ENCODE data around the gene RAB39B. TPM values are rescaled to one million over a fixed set of nuclear protein-coding genes. Genes with fewer than 3 reads are reported as not detected.

RAB39B gene
- total RNA-seq, 1 experiment from 2014 or later = 8.0 TPM

GRCh38 chrX:155237719-155238118 lies 26.6 kb downstream of the RAB39B start (continued):
- TF ChIP-seq ZNF512 (CRISPR knock-in tag; IDR thresholded peaks at IDR 0.05; ENCODE audit: borderline replicate concordance) (no peak), ETV6 (CRISPR knock-in tag; IDR thresholded peaks at IDR 0.05) (no peak), NFYB (CRISPR knock-in tag; conservative IDR thresholded peaks at IDR 0.05; ENCODE audit: low read depth) (no peak), AFF4 (CRISPR knock-in tag; IDR thresholded peaks at IDR 0.05; ENCODE audit: borderline replicate concordance) (no peak), MLX (CRISPR knock-in tag; IDR thresholded peaks at IDR 0.05) (no peak)

GRCh38 chrX:155235891-155236290 lies 28.4 kb downstream of the RAB39B start:
- ChIA-PET POLR2A (no interaction called here), CTCF (no interaction called here)
- ATAC-seq (no peak), DNase-seq (ENCODE audit: low spot score) (no peak)
- Mint-ChIP-seq H3K27me3 (ENCODE audit: low read depth) (no peaks in the 10 kb centered on the region), H3K9me3 (no peaks in the 10 kb centered on the region), H3K4me3 (no peak overlapping the region), H3K4me1 (no peaks in the 10 kb centered on the region), H3K36me3 (peaks cover 34% of the 10 kb centered on the region), H3K27ac (no peak overlapping the region)
- TF ChIP-seq TP53 (CRISPR knock-in tag; IDR thresholded peaks at IDR 0.05) = no peak
- no peak for TF ChIP-seq USF2 (CRISPR knock-in tag; IDR thresholded peaks at IDR 0.05)

- TF ChIP-seq MYBL2 (CRISPR knock-in tag; IDR thresholded peaks at IDR 0.05) (no peak), CREM (CRISPR knock-in tag; IDR thresholded peaks at IDR 0.05) (no peak), E2F1 (CRISPR knock-in tag; IDR thresholded peaks at IDR 0.05) (no peak), ZNF671 (CRISPR knock-in tag; IDR thresholded peaks at IDR 0.05) (no peak), KAT7 (CRISPR knock-in tag; IDR thresholded peaks at IDR 0.05; ENCODE audit: borderline replicate concordance) (no peak), AR (CRISPR knock-in tag; IDR thresholded peaks at IDR 0.05) (no peak), E2F4 (CRISPR knock-in tag; IDR thresholded peaks at IDR 0.05; ENCODE audit: borderline replicate concordance, low read depth) (no peak), ATF6 (CRISPR knock-in tag; IDR thresholded peaks at IDR 0.05) (no peak)
- no peak overlapping the region; the same call in 1 of the 2 replicates for H3K27ac Mint-ChIP-seq
- no peak overlapping the region for H3K4me3 Mint-ChIP-seq
- no peaks in the 10 kb centered on the region for H3K4me1 Mint-ChIP-seq
- ChIA-PET CTCF (no interaction called here), POLR2A (no interaction called here)
- no peak for DNase-seq (ENCODE audit: low spot score)
- no peaks in the 10 kb centered on the region for H3K27me3 Mint-ChIP-seq (ENCODE audit: low read depth)
- H3K9me3 Mint-ChIP-seq = no peaks in the 10 kb centered on the region
- ATAC-seq = no peak
- peaks cover 41% of the 10 kb centered on the region for H3K36me3 Mint-ChIP-seq
Measured at GRCh38 chrX:155231163-155231562, 33.1 kb downstream of the RAB39B start.

Data from WTC11 (cell line).